Activated T-cell treated with anti-CD3 and anti-CD28 coated beads, Interleukin-2, amount 50 U/mL, for 4 hours (primary cell): ENCODE data around the gene AOPEP. TPM values are rescaled to one million over a fixed set of nuclear protein-coding genes. Genes with fewer than 3 reads are reported as not detected.
"Not testable (repeated sequence)": the region's sequence is repeated elsewhere in the genome, so short reads cannot be mapped to it uniquely, and the experiment has no call there.

Experiments
- ATAC-seq, 2 donors: fragments of 200-7000 bp; cut with Tn5 transposase; one replicate each; pipeline ENCODE4 v1.10.0; 2021
- DNase-seq: peaks from one replicate; pipeline ENCODE4 v3.0.0-alpha.2; 2020
- H3K27me3 Mint-ChIP-seq: one replicate; pipeline ENCODE4 v1.8.0; 2021; ENCODE audit warnings: low read depth, mixed read lengths
- H3K36me3 Mint-ChIP-seq: one replicate; pipeline ENCODE4 v1.8.0; 2022; ENCODE audit warnings: mixed read lengths; ENCODE audit not compliant: insufficient read depth
- H3K4me1 Mint-ChIP-seq: one replicate; pipeline ENCODE4 v1.8.0; 2021; ENCODE audit warnings: low read depth, mixed read lengths
- H3K4me3 Mint-ChIP-seq: one replicate; pipeline ENCODE4 v1.8.0; 2021; ENCODE audit warnings: mild to moderate bottlenecking, moderate library complexity, mixed read lengths
- H3K9me3 Mint-ChIP-seq: one replicate; pipeline ENCODE4 v1.8.0; 2021; ENCODE audit warnings: mixed read lengths
- total RNA-seq, 3 donors: library from RNA; stranded (reverse); gene quantifications; one replicate each; pipeline ENCODE4 v1.2.1, GENCODE V29; 2021

The AOPEP gene
- total RNA-seq, 3 donors from 2014 or later, result 7.1 to 7.9 (median 7.4) TPM

- Mint-ChIP-seq H3K9me3 (peaks cover 7% of the 10 kb centered on the region), H3K27me3 (no peaks in the 10 kb centered on the region), H3K36me3 (peaks cover 16% of the 10 kb centered on the region), H3K4me3 (no peak overlapping the region), H3K4me1 (no peaks in the 10 kb centered on the region)
- ATAC-seq, result no peak
- no peak for DNase-seq
Measured at GRCh38 chr9:94833802-94834201, 107.3 kb downstream of the AOPEP start.

- no peak for ATAC-seq
Measured at GRCh38 chr9:94837404-94837803, 110.9 kb downstream of the AOPEP start.

GRCh38 chr9:94839398-94839797 lies 112.9 kb downstream of the AOPEP start:
- ATAC-seq (peak; percentile 91 to 95), DNase-seq (no peak)
- H3K36me3 Mint-ChIP-seq, result peaks cover 16% of the 10 kb centered on the region
- H3K9me3 Mint-ChIP-seq, result peaks cover 18% of the 10 kb centered on the region
- peaks cover 24% of the 10 kb centered on the region for H3K4me1 Mint-ChIP-seq
- no peaks in the 10 kb centered on the region for H3K27me3 Mint-ChIP-seq
- no peak overlapping the region for H3K4me3 Mint-ChIP-seq

More at GRCh38 chr9:94837404-94837803, 110.9 kb downstream of the AOPEP start:
- H3K4me1 Mint-ChIP-seq, result peaks cover 16% of the 10 kb centered on the region
- no peak for DNase-seq
- no peak overlapping the region for H3K4me3 Mint-ChIP-seq
- H3K36me3 Mint-ChIP-seq, result peaks cover 19% of the 10 kb centered on the region
- H3K9me3 Mint-ChIP-seq, result peaks cover 18% of the 10 kb centered on the region
- H3K27me3 Mint-ChIP-seq, result no peaks in the 10 kb centered on the region

- Mint-ChIP-seq H3K36me3 (peaks cover 18% of the 10 kb centered on the region), H3K27me3 (no peaks in the 10 kb centered on the region)
- ATAC-seq, result no peak
Measured at GRCh38 chr9:94840738-94841137, 114.2 kb downstream of the AOPEP start.

GRCh38 chr9:94843134-94843533 lies 116.6 kb downstream of the AOPEP start:
- peaks cover 35% of the 10 kb centered on the region for H3K4me1 Mint-ChIP-seq
- H3K27me3 Mint-ChIP-seq, result no peaks in the 10 kb centered on the region
- H3K9me3 Mint-ChIP-seq, result peaks cover 11% of the 10 kb centered on the region
- no peak for ATAC-seq
- H3K4me3 Mint-ChIP-seq, result no peak overlapping the region
- no peak for DNase-seq
- peaks cover 17% of the 10 kb centered on the region for H3K36me3 Mint-ChIP-seq

More at GRCh38 chr9:94840738-94841137, 114.2 kb downstream of the AOPEP start:
- peaks cover 18% of the 10 kb centered on the region for H3K9me3 Mint-ChIP-seq
- no peak for DNase-seq
- no peak overlapping the region for H3K4me3 Mint-ChIP-seq
- H3K4me1 Mint-ChIP-seq, result peaks cover 24% of the 10 kb centered on the region

GRCh38 chr9:94846739-94847138 lies 120.2 kb downstream of the AOPEP start:
- ATAC-seq (no peak), DNase-seq (no peak)
- Mint-ChIP-seq H3K36me3 (peaks cover 8% of the 10 kb centered on the region), H3K4me1 (peaks cover 21% of the 10 kb centered on the region), H3K9me3 (no peaks in the 10 kb centered on the region), H3K27me3 (no peaks in the 10 kb centered on the region), H3K4me3 (no peak overlapping the region)

- ATAC-seq, result peak; percentile 30 to 43
- peaks cover 8% of the 10 kb centered on the region for H3K36me3 Mint-ChIP-seq
- no peaks in the 10 kb centered on the region for H3K27me3 Mint-ChIP-seq
- H3K9me3 Mint-ChIP-seq, result no peaks in the 10 kb centered on the region
- peaks cover 19% of the 10 kb centered on the region for H3K4me1 Mint-ChIP-seq
- no peak for DNase-seq
- H3K4me3 Mint-ChIP-seq, result no peak overlapping the region
Measured at GRCh38 chr9:94847486-94847885, 121.0 kb downstream of the AOPEP start.

- not testable (repeated sequence) for H3K27me3 Mint-ChIP-seq, H3K4me3 Mint-ChIP-seq
Measured at GRCh38 chr9:94848791-94849190, 122.3 kb downstream of the AOPEP start.

GRCh38 chr9:94850540-94851434 lies 124.3 kb downstream of the AOPEP start:
- H3K27me3 Mint-ChIP-seq, result no peaks in the 10 kb centered on the region
- no peaks in the 10 kb centered on the region for H3K9me3 Mint-ChIP-seq
- H3K4me3 Mint-ChIP-seq, result no peak overlapping the region
- DNase-seq, result no peak
- ATAC-seq, result no peak
- peaks cover 11% of the 10 kb centered on the region for H3K4me1 Mint-ChIP-seq
- peaks cover 6% of the 10 kb centered on the region for H3K36me3 Mint-ChIP-seq

More at GRCh38 chr9:94848791-94849190, 122.3 kb downstream of the AOPEP start:
- peaks cover 11% of the 10 kb centered on the region for H3K4me1 Mint-ChIP-seq
- ATAC-seq, H3K9me3 Mint-ChIP-seq, DNase-seq, H3K36me3 Mint-ChIP-seq: not testable (repeated sequence)

GRCh38 chr9:94851467-94851866 lies 125.0 kb downstream of the AOPEP start:
- no peak for DNase-seq
- Mint-ChIP-seq H3K4me3 (no peak overlapping the region), H3K36me3 (peaks cover 2% of the 10 kb centered on the region), H3K9me3 (no peaks in the 10 kb centered on the region), H3K4me1 (peaks cover 7% of the 10 kb centered on the region), H3K27me3 (no peaks in the 10 kb centered on the region)
- ATAC-seq, result no peak

- Mint-ChIP-seq H3K4me1 (peaks cover 5% of the 10 kb centered on the region), H3K4me3 (no peak overlapping the region), H3K36me3 (peaks cover 2% of the 10 kb centered on the region), H3K9me3 (no peaks in the 10 kb centered on the region), H3K27me3 (no peaks in the 10 kb centered on the region)
- DNase-seq, result no peak
- no peak for ATAC-seq
Measured at GRCh38 chr9:94851892-94852291, 125.4 kb downstream of the AOPEP start.

- ATAC-seq (no peak), DNase-seq (no peak)
- no peak overlapping the region for H3K4me3 Mint-ChIP-seq
- no peaks in the 10 kb centered on the region for H3K9me3 Mint-ChIP-seq
- H3K27me3 Mint-ChIP-seq, result no peaks in the 10 kb centered on the region
- peaks cover 2% of the 10 kb centered on the region for H3K36me3 Mint-ChIP-seq
- peaks cover under 1% of the 10 kb centered on the region for H3K4me1 Mint-ChIP-seq
Measured at GRCh38 chr9:94852373-94852772, 125.9 kb downstream of the AOPEP start.

- peaks cover 4% of the 10 kb centered on the region for H3K36me3 Mint-ChIP-seq
- H3K27me3 Mint-ChIP-seq, result no peaks in the 10 kb centered on the region
- H3K4me1 Mint-ChIP-seq, result no peaks in the 10 kb centered on the region
- H3K4me3 Mint-ChIP-seq, result no peak overlapping the region
- no peak for ATAC-seq
- peaks cover 8% of the 10 kb centered on the region for H3K9me3 Mint-ChIP-seq
- no peak for DNase-seq
Measured at GRCh38 chr9:94853887-94854286, 127.4 kb downstream of the AOPEP start.

- Mint-ChIP-seq H3K9me3 (peaks cover 8% of the 10 kb centered on the region), H3K4me3 (no peak overlapping the region), H3K36me3 (peaks cover 4% of the 10 kb centered on the region), H3K27me3 (no peaks in the 10 kb centered on the region), H3K4me1 (peaks cover 17% of the 10 kb centered on the region)
- ATAC-seq, result no peak
- no peak for DNase-seq
Measured at GRCh38 chr9:94855903-94856302, 129.4 kb downstream of the AOPEP start.

- ATAC-seq (no peak), DNase-seq (no peak)
- Mint-ChIP-seq H3K4me1 (peaks cover 36% of the 10 kb centered on the region), H3K9me3 (peaks cover 8% of the 10 kb centered on the region), H3K27me3 (no peaks in the 10 kb centered on the region), H3K36me3 (peaks cover 2% of the 10 kb centered on the region), H3K4me3 (no peak overlapping the region)
Measured at GRCh38 chr9:94857791-94858190, 131.3 kb downstream of the AOPEP start.
